Nephron progenitor cell (in vitro differentiated cells): ENCODE data around the gene ATP11A.

ENCODE experiments used
- DNase-seq: peaks from one replicate; pipeline ENCODE4 v3.0.0; 2021
- H3K27ac Mint-ChIP-seq: 2 replicates; pipeline ENCODE4 v1.8.0; 2021; ENCODE audit warnings: mild to moderate bottlenecking, moderate library complexity, mixed read lengths
- H3K27me3 Mint-ChIP-seq: 2 replicates; pipeline ENCODE4 v1.8.0; 2021; ENCODE audit warnings: mild to moderate bottlenecking, low read depth, mixed read lengths; ENCODE audit not compliant: poor library complexity
- H3K36me3 Mint-ChIP-seq: 2 replicates; pipeline ENCODE4 v1.8.0; 2021; ENCODE audit warnings: low read depth, mixed read lengths
- H3K4me1 Mint-ChIP-seq: 2 replicates; pipeline ENCODE4 v1.8.0; 2021; ENCODE audit warnings: mixed read lengths
- H3K4me3 Mint-ChIP-seq: 2 replicates; pipeline ENCODE4 v1.8.0; 2021; ENCODE audit warnings: mild to moderate bottlenecking, moderate library complexity, mixed read lengths
- H3K9me3 Mint-ChIP-seq: 2 replicates; pipeline ENCODE4 v1.8.0; 2021; ENCODE audit warnings: mild to moderate bottlenecking, moderate library complexity, mixed read lengths
- TF ChIP-seq, protein P1 (sequence below): fragments of 200-600 bp; sonication (generic); IDR thresholded peaks from 2 replicates; pipeline ENCODE4 v1.5.0; 2021; ENCODE audit warnings: antibody characterized with exemption

Gene ATP11A

DNA sequence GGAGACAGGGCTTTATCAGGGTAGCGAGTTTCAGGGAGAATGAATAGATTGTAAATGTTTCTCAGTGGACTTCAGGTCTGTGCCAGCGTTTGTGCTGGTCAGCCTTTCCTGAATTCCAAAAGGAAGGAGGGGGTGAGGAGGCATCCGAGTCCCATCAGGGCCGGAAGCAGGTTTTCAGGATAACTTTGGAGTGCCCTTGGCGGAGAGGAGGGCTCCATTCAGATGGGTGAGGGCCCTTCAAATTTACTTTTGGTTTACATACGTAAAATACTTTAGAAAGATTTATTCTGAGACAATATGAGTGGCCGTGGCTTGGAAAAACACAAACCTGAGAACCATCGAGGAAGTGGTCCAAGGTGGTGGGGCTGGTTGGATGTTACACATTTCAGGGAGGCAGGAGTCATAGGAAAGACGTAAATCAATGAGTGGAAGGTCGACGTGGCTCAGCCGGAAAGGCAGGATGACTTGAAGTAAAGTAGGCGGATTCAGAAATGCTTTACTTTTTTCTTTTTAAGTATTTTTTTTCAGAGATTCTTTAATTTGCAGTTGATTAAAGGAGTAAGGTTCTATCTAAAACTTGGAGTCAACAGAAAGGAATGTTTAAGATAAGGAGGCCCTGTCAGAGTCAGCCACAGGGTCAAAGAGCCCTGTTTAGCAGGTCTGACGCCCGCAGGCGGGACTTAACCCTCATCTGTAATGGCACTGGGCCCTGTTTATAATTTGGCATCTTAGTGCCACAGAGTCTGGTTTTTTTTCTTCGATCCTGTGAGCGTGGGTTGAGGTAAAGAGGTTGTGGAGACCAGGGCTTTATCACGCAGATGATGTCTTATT, 32.8 kb downstream of the ATP11A start:
- DNase-seq, result no peak
- peaks cover 90% of the 10 kb centered on the region for H3K4me1 Mint-ChIP-seq
- H3K4me3 Mint-ChIP-seq, result peak overlapping the region; percentile 26
- H3K27me3 Mint-ChIP-seq, result peaks cover 3% of the 10 kb centered on the region
- peaks cover 29% of the 10 kb centered on the region for H3K36me3 Mint-ChIP-seq
- H3K27ac Mint-ChIP-seq, result peak overlapping the region; percentile 88
- TF ChIP-seq, protein P1, sequence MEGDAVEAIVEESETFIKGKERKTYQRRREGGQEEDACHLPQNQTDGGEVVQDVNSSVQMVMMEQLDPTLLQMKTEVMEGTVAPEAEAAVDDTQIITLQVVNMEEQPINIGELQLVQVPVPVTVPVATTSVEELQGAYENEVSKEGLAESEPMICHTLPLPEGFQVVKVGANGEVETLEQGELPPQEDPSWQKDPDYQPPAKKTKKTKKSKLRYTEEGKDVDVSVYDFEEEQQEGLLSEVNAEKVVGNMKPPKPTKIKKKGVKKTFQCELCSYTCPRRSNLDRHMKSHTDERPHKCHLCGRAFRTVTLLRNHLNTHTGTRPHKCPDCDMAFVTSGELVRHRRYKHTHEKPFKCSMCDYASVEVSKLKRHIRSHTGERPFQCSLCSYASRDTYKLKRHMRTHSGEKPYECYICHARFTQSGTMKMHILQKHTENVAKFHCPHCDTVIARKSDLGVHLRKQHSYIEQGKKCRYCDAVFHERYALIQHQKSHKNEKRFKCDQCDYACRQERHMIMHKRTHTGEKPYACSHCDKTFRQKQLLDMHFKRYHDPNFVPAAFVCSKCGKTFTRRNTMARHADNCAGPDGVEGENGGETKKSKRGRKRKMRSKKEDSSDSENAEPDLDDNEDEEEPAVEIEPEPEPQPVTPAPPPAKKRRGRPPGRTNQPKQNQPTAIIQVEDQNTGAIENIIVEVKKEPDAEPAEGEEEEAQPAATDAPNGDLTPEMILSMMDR, result no peak
- H3K9me3 Mint-ChIP-seq, result no peaks in the 10 kb centered on the region

DNA sequence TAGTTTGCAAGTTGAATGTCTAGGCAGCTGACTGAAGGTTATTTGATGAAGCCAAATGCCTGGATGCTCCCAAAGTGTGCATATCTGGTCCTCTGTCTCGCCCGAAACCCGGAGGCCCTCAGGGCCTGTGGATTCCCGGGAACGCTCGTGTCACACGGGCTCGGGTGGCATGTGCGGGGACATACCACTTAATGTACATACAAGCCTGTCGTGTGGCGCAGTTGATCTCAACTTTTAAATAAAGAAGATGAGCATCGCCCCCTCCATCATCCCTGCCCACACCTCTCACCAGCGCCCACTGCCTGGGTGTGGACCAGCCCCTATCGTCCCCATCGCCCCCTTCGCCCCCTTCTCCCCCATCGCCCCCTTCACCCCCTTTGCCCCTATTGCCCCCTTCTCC, 33.9 kb downstream of the ATP11A start:
- TF ChIP-seq, protein P1, result no peak
- Mint-ChIP-seq H3K27me3 (peaks cover 3% of the 10 kb centered on the region), H3K36me3 (peaks cover 28% of the 10 kb centered on the region), H3K4me1 (peaks cover 85% of the 10 kb centered on the region), H3K4me3 (no peak overlapping the region), H3K27ac (peak overlapping the region; percentile 87), H3K9me3 (no peaks in the 10 kb centered on the region)
- no peak for DNase-seq

DNA sequence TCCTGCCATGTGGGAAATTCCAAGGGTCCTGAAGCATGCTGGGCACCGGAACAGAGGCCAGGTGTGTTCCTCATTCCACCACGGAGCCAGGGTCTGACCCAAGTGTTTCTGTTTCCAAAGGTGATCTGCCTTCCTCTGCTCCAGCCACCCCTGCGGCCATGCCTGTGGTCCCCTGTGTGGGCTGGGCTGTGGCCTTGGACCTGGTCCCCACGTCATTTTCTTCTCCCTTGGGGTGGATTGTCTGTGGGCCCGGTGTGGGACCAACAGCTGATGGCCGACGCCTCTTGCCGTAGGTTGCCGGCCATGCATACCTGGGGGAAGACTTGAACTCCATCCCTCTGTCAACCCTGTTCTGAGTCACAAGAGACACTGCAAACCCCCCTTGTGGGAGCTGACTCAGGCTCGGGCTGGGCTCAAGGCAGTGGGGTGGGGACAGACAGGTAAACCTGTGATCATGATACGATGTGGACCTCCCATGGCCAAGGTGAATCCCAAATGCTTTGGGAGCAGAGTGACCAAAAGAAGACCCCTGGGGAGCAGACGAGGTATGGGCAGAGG, 35.0 kb downstream of the ATP11A start:
- H3K4me3 Mint-ChIP-seq, result no peak overlapping the region
- no peak for DNase-seq
- H3K9me3 Mint-ChIP-seq, result no peaks in the 10 kb centered on the region
- TF ChIP-seq, protein P1, result no peak
- no peak overlapping the region for H3K27ac Mint-ChIP-seq
- H3K27me3 Mint-ChIP-seq, result peaks cover 3% of the 10 kb centered on the region
- peaks cover 87% of the 10 kb centered on the region for H3K4me1 Mint-ChIP-seq
- H3K36me3 Mint-ChIP-seq, result peaks cover 18% of the 10 kb centered on the region

DNA sequence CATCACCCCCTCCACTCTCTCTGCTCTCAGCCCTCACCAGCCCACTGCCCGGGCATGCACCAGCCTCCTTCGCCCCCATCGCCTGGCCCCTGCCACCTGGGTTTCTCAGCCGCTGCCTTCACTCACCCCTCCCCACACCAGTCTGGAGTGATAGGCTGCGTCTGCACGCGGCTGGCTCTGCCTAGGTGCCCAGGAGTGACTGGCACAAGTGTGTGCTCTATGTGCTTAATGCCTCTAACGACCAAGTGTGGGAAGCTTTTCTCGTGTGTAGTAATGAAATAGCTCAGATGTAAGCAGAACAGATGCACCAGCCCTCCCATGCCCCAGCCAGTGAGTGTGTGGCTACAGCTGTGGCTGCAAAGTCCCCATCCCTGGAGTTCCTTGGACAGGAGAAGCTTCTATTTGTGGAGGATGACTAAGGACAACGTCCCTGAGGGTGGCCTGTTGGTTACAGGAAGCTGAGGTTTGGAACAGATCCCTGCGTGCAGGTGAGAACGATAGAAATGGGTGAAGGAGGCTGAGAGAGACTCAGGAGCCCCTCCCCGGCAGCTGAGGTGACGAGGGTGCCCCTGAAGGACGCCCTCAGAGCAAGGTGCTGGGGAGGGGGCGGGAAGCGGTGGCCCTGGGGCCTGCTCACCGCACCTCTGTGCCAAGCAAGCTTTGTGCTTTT, 35.6 kb downstream of the ATP11A start:
- no peak for DNase-seq
- Mint-ChIP-seq H3K27ac (peak overlapping the region; percentile 32), H3K9me3 (no peaks in the 10 kb centered on the region), H3K4me1 (peaks cover 88% of the 10 kb centered on the region), H3K27me3 (peaks cover 3% of the 10 kb centered on the region), H3K4me3 (no peak overlapping the region), H3K36me3 (peaks cover 13% of the 10 kb centered on the region)
- TF ChIP-seq, protein P1, result no peak

DNA sequence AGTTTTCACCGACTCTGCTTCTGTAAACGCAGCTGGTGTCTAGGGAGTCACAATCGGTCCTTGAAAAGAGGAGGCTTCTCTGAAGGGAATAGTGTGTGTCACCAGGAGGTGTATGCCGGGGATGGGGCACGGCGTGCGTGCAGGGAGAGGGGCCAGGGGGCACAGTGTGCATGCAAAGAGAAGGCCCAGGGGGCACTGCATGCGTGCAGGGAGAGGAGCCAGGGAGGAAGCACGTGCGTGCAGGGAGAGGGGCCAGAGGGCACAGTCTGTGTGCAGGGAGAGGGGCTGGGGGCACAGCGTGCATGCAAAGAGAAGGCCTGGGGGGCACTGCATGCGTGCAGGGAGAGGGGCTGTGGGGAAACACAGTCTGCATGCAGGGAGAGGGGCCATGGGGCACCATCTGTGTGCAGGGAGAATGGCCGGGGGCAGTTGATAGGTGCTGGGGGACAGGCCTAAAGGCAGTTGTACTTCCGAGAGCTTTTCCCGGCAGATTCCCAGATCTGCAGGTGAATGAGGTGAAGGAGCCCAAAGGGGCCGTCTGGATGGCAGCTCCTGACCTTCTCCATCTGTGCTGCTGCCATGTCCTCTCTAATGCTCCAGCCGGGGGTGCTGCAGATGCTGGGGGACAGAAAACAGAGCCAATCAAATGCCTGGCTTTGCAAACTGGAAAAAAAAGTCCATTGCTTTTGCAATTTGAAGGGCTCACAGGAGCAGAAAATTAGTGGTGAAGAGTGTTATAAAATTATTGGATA, 36.4 kb downstream of the ATP11A start:
- H3K36me3 Mint-ChIP-seq, result peaks cover 8% of the 10 kb centered on the region
- peak overlapping the region; percentile 32 for H3K27ac Mint-ChIP-seq
- H3K4me3 Mint-ChIP-seq, result no peak overlapping the region

More for the DNA sequence above, 36.4 kb downstream of the ATP11A start:
- Mint-ChIP-seq H3K9me3 (no peaks in the 10 kb centered on the region), H3K4me1 (peaks cover 85% of the 10 kb centered on the region), H3K27me3 (peaks cover 3% of the 10 kb centered on the region)
- no peak for DNase-seq
- TF ChIP-seq, protein P1, result no peak
